Gastrocnemius medialis (tissue), 4 donors: Measurements from ENCODE around the gene AGAP1.

ENCODE experiments used
- CTCF ChIP-seq, 5 experiments: fragments of 450-650 bp in 3 of 5; fragments of 200-600 bp in 2 of 5; sonication (generic) in 2 of 5; IDR thresholded peaks in 4 of 5; conservative IDR thresholded peaks in 1 of 5; 1 replicate in 4 of 5; 2 replicates in 1 of 5; pipeline ENCODE4 v1.5.1; 2016 to 2019; ENCODE audit warnings: antibody characterized with exemption in 5 of 5, mild to moderate bottlenecking in 3 of 5, moderate library complexity in 3 of 5
- POLR2A ChIP-seq, 2 donors: fragments of 450-650 bp; IDR thresholded peaks; one replicate each; pipeline ENCODE4 v1.6.1; 2017; ENCODE audit warnings: antibody characterized with exemption in 2 of 2, mild to moderate bottlenecking in 2 of 2, moderate library complexity in 2 of 2

GRCh38 chr2:235702186-235702585 lies 208.3 kb downstream of the AGAP1 start:
- TF ChIP-seq CTCF (IDR thresholded peaks at IDR 0.05 in 4 of 5, conservative IDR thresholded peaks at IDR 0.05 in 1 of 5) (no peak), POLR2A (IDR thresholded peaks at IDR 0.05) (no peak)
